Stimulated activated CD4-positive, alpha-beta T cell treated with anti-CD3 and anti-CD28 coated beads, Interleukin-15, amount 100 ng/mL, for 1 hour (primary cell): ENCODE data around the gene TTC28.
"Not testable (repeated sequence)": the region's sequence is repeated elsewhere in the genome, so short reads cannot be mapped to it uniquely, and the experiment has no call there.

ENCODE experiments used
- DNase-seq, 2 donors: peaks; one replicate each; pipeline ENCODE4 v3.0.0-alpha.2; 2020; ENCODE audit warnings: low read depth in 1 of 2, low spot score in 1 of 2

TTC28 gene

DNA sequence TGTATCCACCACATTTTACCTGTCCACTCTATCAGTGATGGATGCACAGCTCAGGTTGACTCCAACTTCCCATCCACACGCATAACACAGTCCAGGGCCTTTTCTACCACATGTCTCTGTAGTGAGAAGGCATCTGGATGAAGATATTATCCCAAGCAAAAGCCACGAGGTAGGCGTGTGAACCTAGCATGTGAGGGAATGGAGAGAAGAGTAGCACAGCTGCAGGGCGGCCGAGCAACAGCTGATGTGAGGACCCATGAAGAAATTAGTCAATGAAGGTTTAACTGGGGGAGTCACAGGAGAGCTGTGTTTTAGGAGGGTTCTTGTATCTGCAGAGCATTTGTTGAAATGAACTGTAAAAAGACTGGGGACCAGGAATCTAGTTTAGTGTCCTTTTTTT lies 616.0 kb downstream of the TTC28 start:
- no peak for DNase-seq

DNA sequence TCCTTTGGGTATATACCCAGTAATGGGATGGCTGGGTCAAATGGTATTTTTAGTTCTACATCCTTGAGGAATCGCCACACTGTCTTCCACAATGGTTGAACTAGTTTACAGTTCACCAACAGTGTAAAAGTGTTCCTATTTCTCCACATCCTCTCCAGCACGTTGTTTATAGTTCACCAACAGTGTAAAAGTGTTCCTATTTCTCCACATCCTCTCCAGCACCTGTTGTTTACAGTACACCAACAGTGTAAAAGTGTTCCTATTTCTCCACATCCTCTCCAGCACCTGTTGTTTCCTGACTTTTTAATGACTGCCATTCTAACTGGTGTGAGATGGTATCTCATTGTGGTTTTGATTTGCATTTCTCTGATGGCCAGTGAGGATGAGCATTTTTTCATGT lies 619.0 kb downstream of the TTC28 start:
- not testable (repeated sequence) for DNase-seq

DNA sequence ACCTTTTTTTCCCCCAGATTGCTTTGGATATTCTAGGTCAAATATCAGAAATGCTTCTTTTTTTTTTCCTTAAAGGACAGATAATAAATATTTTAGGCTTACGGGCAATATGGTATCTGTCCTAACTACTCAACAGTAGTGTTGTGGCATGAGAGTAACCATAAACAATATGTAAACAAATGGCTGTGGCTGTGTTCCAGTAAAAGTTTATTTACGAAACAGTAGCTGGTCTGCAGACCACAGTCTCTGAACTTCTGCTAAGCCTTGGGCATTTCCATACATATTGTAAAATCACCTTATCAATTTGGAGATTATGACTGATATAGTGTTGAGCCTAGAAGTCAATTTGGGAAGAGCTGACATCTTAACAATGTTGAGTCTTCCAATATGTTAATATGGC lies 621.6 kb downstream of the TTC28 start:
- DNase-seq = no peak

DNA sequence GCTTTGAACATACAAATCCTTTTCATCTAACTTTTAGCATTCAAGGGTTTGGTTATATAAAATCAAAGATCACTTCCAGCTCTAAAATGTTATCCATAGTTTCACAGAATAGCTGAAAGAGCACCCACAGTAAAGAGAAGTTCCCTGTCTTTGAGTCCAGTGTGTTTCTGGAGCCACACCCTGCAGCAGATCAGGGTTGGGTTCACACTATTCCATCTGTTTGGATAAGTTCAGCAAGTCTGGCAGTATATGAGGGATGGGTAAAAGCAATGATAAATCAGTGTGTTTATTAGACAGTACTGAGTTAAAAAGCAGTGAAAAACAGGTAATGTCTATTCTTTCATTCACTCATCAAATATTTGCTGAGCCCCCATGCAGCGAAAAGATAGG lies 624.8 kb downstream of the TTC28 start:
- no peak for DNase-seq

DNA sequence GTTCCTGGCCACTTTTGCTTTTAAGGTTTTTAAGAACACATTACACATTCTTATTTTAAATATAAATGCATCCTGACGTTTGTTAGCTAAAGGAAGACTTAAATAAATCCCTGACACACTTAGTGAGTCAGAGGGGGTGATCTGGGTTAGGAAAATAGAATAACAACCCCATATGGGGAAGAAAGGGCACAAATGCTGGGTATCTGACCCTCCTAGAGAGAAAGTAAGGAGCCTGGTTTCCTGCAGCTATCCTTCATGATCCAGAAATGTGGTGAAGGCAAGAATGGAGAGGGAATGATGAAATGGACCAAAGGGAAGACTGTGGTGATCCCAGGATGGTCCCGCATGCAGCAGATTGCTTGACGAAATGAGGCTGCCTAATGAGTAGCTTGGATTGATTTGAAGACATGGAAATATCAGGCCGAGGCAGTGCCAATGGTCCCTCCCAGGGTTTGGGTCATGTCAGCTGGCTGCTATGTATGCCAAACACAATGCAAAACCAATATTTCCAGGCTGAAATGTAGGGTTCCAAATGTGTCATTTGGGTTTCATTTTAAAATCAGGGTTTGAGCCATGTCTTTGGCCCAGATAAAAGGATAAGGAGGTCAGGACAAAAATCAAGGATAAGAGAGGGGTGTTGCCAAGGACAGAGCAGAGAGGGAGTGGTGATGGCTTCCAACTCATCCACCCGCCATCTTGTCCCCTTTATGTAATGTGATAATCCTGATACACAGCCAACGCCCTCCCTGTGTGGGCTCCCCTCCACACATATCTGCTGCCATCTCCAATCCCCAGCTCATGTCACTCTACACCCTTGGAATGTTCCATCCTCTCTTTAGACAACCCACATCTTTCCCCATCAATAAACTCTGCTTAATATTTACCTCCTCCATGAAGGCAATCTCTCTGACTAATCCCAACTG lies 625.5 kb downstream of the TTC28 start:
- DNase-seq = no peak

DNA sequence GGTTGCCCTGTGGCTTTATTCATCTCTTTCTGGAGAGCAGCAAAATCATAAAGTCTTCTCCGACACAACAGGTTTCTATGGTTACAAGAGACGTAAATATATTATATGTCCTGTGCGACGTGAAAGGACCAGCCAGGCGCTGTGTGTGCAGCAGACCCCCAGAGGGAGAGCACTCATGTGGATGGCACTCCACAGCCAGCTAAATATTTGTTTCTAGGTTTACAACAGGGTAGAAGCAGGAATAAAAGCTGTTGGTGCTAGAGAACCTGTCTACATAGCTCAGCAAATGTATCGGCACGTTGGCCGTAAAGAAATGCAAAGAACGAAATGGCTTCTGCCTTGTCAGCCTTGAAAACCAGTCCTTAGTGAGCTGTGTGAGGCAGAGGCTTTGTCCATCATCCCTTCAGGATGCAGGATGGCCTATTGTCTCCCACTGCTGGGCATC lies 626.8 kb downstream of the TTC28 start:
- no peak for DNase-seq

DNA sequence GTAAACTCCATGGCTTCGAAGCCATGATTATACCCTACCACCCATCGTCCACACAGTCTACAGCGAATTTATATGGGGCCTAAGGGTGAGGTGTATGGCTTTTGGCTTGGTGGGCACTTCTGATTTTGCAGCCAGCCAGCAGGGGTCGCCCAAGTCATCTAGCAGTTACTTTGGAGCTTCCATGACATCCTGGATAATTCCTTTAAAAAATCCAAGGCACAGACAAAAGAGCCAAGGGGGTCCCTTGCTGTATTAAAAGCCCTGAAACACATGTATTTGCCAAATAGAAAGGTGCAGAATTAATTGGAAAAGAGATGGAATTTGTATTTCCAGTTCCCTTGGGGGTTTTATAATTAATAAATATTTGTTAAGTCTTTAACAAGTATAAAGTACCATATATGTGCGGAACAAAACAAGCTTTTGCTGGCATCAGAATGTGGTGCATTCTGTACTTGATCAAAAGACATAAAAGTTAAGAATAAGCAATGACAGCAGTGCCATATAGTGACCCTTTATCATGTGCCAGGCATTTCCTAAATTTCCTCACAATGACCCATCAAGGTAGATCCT lies 627.8 kb downstream of the TTC28 start:
- peak in 1 of 2 donors; percentile 5 for DNase-seq

DNA sequence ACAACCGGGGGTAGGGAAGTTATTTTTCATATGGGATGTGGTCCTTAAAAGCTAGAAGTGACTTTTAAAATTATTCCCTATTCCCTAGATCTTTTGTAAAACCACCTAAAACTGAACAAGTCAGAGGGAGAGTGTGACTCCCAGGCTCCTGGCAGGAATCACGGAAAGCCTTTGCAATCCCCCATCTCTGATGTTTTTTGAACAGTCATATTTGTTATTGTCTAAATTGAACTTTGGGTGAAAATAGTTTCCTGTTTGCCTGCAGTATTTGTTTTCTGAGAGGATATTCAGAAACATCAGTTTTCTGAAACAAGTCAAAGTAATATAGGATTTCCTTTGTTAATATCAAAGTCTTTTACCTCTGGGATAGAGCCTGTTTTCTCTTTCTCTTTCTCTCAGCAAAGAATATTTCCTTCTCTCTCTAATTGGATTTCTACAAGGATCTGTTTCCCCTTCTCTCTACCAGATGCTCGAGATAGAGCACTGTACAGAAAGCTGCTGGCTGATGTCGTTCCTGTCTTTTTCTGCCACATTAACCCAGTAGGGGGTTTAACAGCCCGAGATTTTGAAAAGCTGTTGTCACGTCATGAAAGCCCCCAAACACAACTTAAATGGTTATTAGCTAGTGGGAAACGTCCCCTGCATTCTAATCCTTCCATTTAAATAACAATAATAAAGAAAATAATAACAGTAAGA lies 628.4 kb downstream of the TTC28 start:
- DNase-seq = no peak

DNA sequence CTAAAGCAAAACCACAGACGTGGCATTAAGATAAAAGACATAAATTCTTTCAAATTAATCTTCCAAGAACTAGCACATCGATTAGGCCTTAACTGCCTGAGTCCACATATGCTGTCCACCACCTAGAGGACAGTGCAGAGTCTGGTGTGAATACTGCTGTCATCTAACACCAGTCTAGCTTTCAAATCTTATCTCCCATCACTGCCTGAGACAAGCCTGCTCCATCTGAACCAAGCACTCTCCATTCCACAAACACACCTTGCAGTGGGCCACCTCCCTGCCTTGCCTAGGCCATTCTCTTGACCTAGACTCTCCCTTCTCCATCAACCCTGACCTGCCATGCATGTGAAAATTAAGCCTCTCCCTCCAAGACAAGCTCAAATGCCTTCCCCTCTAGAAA lies 631.1 kb downstream of the TTC28 start:
- DNase-seq = no peak

DNA sequence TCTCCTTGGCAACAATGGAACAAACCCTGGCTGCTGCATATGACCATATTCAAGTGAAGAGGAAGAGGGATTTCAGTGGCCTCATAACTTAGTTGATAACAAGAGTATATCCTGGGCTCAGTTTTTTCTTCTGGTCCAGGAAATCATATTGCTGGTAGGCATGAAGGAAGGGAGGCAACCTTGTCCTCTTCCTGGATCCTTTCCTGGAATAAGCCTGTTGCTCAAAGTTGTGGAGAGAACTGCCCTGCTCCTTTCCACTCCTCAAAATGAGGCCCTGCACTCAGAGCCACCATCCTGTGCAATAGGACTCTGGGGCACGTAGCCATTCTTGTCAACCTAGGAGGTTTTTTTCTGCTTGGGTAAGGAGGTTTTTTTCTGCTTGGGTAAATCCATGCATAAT lies 631.9 kb downstream of the TTC28 start:
- DNase-seq = no peak

DNA sequence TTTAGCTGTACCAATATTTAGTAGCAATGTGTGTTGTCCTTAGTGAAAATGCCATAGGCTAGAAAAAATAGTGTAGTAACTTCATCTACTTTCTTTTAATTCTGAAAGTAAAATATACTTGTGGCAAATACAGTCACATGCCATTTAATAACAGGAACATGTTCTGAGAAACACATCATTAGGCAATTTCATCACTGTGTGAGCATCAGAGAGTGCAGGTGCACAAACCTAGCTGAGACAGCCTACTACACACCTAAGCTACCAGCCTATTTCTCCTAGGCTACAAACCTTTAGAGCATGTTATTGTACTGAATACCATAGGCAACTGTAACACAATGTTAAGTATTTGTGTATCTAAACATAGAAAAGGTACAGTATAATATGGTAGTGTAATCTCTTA lies 633.5 kb downstream of the TTC28 start:
- no peak for DNase-seq

DNA sequence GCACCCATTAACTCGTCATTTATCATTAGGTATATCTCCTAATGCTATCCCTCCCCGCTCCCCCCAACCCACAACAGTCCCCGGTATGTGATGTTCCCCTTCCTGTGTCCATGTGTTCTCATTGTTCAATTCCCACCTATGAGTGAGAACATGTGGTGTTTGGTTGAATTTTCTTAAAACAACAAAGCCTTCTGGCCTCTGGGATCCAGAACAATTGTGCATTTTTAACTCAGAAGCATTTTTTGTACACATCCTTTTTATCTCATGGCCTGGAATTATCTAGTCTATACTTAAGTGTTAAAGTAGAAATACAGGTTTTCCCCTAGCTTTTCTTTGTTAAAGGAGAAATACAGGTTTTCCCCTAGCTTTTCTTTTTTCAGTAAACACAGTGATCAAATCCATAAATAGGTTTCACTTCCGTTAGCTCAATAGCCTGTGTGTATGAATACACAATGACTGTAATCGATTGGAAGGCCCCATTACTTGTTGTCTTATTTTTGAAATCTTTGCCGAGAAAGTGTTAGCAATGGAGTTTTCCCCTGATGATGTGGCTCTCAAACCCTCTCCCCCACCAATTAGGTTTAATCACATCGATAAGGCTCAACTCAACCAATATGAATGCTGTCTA lies 635.0 kb downstream of the TTC28 start:
- DNase-seq = no peak

DNA sequence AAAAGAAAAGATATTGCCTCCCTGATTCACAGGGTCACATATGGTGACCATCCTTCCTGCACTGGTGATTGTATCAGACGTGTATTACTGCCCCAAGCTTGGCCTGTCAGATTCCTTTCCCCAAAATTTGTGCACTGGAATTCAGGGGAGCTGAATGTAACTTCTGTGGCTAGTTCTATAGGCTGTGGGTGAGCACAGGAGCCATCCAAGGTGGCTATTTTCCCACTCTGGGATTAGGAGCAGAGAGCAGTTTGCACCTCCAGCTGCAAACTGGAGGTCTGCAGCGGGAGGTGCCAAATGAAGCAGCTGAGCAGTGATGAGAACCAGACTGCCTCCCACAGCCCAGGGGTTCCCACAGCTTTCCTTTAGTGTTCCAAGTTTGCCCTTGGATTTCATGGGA lies 636.4 kb downstream of the TTC28 start:
- DNase-seq = no peak

DNA sequence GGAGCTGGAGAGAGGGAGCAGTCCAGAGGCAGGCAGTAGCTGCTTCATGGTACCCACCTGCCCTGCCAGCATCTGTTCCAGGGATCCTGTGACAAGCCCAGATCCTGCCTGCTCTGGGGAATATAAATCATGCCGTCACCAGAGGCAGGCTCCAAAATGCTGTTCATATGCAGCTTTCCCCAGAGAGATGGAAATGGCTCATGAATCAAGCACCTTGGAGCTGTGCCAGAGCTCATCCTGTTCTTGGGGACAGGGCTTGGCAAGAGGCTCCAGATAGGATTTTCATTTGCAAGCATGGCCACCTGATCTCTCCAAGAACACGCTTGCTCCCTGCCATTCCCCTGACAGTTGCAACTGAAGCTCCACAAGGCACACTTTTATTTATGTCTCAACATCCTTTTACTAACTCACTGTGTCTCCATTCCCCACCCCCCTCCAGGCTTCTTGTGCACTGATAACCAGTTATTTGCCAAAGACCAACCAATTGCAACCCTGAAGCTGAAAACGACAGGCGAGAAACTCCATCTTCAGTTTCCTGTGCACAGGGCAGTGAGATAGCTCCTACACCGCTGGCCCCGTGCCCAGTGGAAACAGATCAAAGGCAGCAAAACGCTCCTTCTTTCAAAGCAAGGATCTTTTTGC lies 644.8 kb downstream of the TTC28 start:
- DNase-seq = no peak

DNA sequence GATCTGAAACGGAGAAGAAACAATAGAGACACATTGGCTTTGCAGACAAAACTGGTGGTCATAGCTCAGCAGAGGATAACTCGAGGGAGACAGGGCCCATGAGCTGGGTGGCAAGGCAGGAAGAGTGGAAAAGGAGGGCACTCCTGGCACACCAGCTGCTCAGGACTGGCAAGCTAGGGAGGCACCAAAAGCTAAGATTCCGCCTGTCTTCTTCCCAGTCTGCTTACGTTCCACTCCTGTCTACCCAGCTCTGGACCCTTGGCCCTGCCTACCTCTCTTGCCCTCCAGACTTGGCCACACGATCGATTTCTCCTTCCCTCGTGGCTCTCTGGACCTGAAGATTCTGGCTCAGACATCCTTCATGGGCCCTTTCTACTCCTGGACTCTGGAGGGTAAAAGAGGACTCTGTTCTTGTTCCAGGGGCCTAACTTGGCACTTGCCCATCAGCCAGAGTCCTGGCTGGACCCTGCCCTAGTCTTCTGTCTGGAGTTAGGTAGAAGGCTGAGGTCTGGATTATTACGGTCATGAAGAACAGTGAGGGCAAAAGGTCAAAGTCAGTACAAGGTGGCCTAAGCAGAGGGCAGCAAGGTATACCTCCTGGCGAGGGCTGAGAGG lies 645.4 kb downstream of the TTC28 start:
- DNase-seq = no peak

DNA sequence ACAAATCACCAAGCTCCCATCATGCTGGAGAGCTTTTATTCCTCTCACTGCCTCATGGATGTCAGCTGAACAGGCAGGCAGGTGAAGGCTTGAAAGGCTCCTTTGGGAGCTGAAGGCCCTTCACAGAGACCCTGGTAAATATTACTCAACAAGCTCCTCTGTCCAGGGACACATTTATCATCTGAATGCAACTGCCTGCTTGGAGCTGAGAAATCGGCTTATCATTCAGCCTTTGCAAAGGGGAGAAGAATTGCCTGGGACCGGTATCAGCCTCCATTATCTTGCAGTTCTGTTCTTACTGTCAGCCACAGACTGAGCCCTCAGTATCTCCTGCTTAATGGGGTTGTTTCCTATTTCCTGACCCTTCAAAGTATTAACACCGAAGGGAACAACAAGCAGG lies 646.8 kb downstream of the TTC28 start:
- DNase-seq = no peak

DNA sequence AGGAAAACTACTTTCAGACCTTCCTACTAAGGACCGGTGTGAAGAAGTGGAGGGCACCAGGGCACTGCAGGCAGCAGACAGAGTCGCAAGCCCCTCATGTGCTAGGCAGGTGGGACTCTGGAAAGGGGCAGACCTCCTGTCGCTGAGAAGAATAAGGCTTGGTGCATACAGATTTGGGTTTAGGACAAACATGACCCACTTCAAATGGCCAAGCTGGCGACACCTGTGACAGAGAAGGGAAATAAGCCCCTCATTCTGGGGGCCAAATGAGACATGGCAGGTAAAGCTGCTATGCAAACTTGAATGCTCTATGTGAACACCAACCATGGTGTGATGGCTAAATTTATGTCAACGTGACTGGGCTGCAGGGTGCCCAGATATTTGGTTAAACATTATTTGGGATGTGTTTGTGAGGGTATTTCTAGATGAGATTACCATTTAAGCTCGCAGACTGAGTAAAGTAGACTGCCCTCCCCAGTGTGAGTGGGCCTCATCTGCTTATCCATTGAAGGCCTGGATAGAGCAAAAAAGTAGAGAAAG lies 648.2 kb downstream of the TTC28 start:
- no peak for DNase-seq

DNA sequence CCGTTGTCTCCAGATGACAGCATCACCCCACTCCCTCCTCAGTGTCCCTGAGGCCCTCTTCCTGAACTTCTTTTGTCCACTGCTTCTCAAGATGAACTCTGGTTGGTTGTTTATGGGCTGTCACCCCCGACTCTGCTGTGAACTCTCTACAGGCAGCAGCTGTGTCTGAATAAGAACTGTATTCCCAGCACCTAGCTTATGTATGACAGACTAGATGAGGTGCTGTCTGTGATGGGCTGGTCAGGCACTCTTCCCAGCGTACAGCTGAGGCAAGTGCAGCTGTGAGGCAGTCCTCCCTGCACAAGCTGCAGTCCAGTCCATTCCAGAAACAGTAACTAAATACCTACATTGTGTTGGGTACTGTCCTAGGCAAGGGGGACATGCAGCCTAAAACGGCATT lies 649.2 kb downstream of the TTC28 start:
- DNase-seq = no peak

DNA sequence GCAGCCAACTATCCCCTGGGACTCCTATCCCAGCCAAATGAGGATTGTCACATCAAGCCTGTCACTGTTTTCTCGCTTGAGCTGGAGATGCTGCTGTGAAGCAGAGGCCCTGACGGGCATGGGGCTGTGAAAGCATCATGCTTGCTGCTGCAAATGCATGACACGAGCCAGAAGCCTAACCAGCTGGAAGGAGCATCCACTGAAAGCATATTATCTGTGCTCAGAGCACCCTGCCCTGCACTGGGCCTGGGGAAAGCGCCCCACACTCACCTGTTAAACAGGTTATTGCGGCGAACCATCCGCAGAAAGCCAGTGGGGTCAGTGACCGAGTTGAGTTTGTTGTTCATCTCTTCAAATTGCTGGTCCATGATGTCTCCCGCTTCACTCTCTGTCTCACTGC lies 649.7 kb downstream of the TTC28 start:
- no peak for DNase-seq

DNA sequence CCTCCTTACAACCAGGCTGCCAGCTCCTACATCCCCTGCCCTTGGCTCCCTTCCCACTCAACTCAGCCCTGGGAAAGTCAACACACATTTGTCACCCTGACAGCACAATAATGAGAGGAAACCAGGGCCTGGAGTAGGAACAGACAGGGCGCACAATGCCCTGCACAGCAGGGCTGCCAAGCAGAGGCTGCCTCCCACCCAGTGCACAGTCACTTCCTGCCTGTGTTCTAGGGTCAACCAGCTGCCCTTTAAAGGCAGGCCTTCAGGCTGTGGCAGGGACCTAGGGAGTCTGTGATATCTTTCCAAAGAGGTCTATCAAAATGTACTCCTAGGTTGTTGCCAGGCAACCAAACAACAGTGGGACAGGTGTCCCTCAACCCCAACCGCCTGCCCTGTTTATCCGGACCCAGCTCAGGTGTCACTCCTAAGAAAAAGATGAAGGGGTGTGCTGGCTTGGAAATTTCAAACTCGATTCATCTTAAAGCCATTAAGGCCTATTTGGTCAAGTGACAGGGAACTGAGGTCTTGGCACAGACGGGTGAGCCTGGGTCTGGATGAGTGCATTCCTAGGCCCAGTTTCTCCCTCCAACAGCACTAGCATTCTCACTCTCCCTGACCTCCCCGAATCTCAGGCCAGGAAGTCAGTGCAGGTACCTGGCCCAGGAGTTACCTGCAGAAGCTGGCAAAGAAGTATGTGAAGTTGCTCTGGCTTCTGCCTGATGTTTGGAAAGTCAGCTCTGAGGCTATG lies 650.3 kb downstream of the TTC28 start:
- DNase-seq = no peak
